UCSD-AML1 (cell line): ENCODE measurements around the gene RNF222.
"Not testable (repeated sequence)": the region's sequence is repeated elsewhere in the genome, so short reads cannot be mapped to it uniquely, and the experiment has no call there.

Source experiments
- DNase-seq: peaks from one replicate; lab custom pipeline; 2025; ENCODE audit not compliant: unreplicated experiment; lab: John Stamatoyannopoulos, UW

The RNF222 gene

GRCh38 chr17:8412089-8412488 is 14.5 kb upstream of the RNF222 start:
- no peak for DNase-seq

- DNase-seq: no peak
Measured at GRCh38 chr17:8410883-8411238, 13.2 kb upstream of the RNF222 start.

GRCh38 chr17:8409966-8410882 is 12.6 kb upstream of the RNF222 start:
- DNase-seq: peak; percentile 83

GRCh38 chr17:8408371-8408770 is 10.7 kb upstream of the RNF222 start:
- DNase-seq: no peak

- DNase-seq: no peak
Measured at GRCh38 chr17:8406174-8406573, 8.5 kb upstream of the RNF222 start.

- DNase-seq: no peak
Measured at GRCh38 chr17:8405499-8406016, 7.9 kb upstream of the RNF222 start.

- DNase-seq: no peak
Measured at GRCh38 chr17:8402921-8403536, 5.4 kb upstream of the RNF222 start.

GRCh38 chr17:8401107-8401506 is 3.5 kb upstream of the RNF222 start:
- DNase-seq: no peak

- no peak for DNase-seq
Measured at GRCh38 chr17:8398980-8399379, 1.4 kb upstream of the RNF222 start.

GRCh38 chr17:8394497-8394896 is 3.1 kb downstream of the RNF222 start:
- DNase-seq: not testable (repeated sequence)

GRCh38 chr17:8393470-8394231 is 4.0 kb downstream of the RNF222 start:
- no peak for DNase-seq

GRCh38 chr17:8392674-8393469 is 4.8 kb downstream of the RNF222 start:
- DNase-seq: no peak

- DNase-seq: no peak
Measured at GRCh38 chr17:8392274-8392673, 5.4 kb downstream of the RNF222 start.

GRCh38 chr17:8391711-8392110 is 5.9 kb downstream of the RNF222 start:
- no peak for DNase-seq

GRCh38 chr17:8387914-8388651 is 9.5 kb downstream of the RNF222 start:
- DNase-seq: no peak

GRCh38 chr17:8386841-8387240 is 10.8 kb downstream of the RNF222 start:
- DNase-seq: no peak

- DNase-seq: no peak
Measured at GRCh38 chr17:8384801-8385378, 12.7 kb downstream of the RNF222 start.

- DNase-seq: peak; percentile 96
Measured at GRCh38 chr17:8383143-8383822, 14.3 kb downstream of the RNF222 start, which contains the start of gene RPL26. Gene RPL26 (minus strand): TSS chr17:8383193. CDS start chr17:8382310, 883 bp downstream.

- DNase-seq: no peak
Measured at GRCh38 chr17:8382880-8383142, 14.8 kb downstream of the RNF222 start.
